ENCODE measurements around the gene NRG4.

GRCh38 chr15:76058714-76059319, 46.6 kb upstream of the NRG4 start:
- no peak for TF ChIP-seq POLR2A (IDR thresholded peaks at IDR 0.05)
- TF ChIP-seq, protein P1, sequence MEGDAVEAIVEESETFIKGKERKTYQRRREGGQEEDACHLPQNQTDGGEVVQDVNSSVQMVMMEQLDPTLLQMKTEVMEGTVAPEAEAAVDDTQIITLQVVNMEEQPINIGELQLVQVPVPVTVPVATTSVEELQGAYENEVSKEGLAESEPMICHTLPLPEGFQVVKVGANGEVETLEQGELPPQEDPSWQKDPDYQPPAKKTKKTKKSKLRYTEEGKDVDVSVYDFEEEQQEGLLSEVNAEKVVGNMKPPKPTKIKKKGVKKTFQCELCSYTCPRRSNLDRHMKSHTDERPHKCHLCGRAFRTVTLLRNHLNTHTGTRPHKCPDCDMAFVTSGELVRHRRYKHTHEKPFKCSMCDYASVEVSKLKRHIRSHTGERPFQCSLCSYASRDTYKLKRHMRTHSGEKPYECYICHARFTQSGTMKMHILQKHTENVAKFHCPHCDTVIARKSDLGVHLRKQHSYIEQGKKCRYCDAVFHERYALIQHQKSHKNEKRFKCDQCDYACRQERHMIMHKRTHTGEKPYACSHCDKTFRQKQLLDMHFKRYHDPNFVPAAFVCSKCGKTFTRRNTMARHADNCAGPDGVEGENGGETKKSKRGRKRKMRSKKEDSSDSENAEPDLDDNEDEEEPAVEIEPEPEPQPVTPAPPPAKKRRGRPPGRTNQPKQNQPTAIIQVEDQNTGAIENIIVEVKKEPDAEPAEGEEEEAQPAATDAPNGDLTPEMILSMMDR (IDR thresholded peaks at IDR 0.05): no peak

Measured in gastroesophageal sphincter (tissue), 3 donors.